ENCODE results near the gene ATP5F1E. TPM values are rescaled to one million over a fixed set of nuclear protein-coding genes. Genes with fewer than 3 reads are reported as not detected.

Gene ATP5F1E
- total and polyA plus RNA-seq, 2 experiments from 2014 or later: 12.9 to 211 TPM

GRCh38 chr20:59000326-59000725, 31.8 kb downstream of the ATP5F1E start:
- no peak for TF ChIP-seq CTCF (conservative IDR thresholded peaks at IDR 0.05; ENCODE audit: low read depth in 2 of 2)
- no peak for TF ChIP-seq EZH2phosphoT487 (IDR thresholded peaks at IDR 0.05; ENCODE audit: unreplicated experiment)
- TF ChIP-seq REST (IDR thresholded peaks at IDR 0.05; ENCODE audit: unreplicated experiment): no peak
- H3K27ac ChIP-seq (ENCODE audit: low read depth): no peak overlapping the region
- H3K9me3 Mint-ChIP-seq: no peaks in the 10 kb centered on the region
- H3K4me2 ChIP-seq: no peak overlapping the region
- H3K9me2 ChIP-seq (ENCODE audit: insufficient read depth): no peaks in the 10 kb centered on the region
- DNase-seq (ENCODE audit: low spot score): no peak
- H2AFZ ChIP-seq: no peak overlapping the region
- H3K4me1 Mint-ChIP-seq: peaks cover 12% of the 10 kb centered on the region
- peaks cover 24% of the 10 kb centered on the region for H3K36me3 Mint-ChIP-seq (ENCODE audit: low read depth)
- ATAC-seq: no peak
- 0 out of 2 replicates have a peak, but pooled peaks cover 4% of the 10 kb centered on the region for H4K20me1 ChIP-seq (replicated peaks; ENCODE audit: insufficient read depth)
- H3K27me3 Mint-ChIP-seq (ENCODE audit: insufficient read depth, low read depth, poor library complexity): peaks cover 16% of the 10 kb centered on the region
- H3K4me3 Mint-ChIP-seq: no peak overlapping the region
- H3F3A ChIP-seq (replicated peaks; ENCODE audit: low read depth): peaks cover 4% of the 10 kb centered on the region; the same call in 1 of the 2 replicates
- H3K27ac Mint-ChIP-seq: no peak overlapping the region
- H3K27me3 ChIP-seq (ENCODE audit: insufficient read depth): no peaks in the 10 kb centered on the region
- H3K4me1 ChIP-seq (ENCODE audit: insufficient read depth): no peaks in the 10 kb centered on the region
- H3K36me3 ChIP-seq (ENCODE audit: insufficient read depth): 0 out of 2 replicates have a peak, but pooled peaks cover 5% of the 10 kb centered on the region
- no peak overlapping the region for H3K4me3 ChIP-seq
- H3K79me2 ChIP-seq (replicated peaks; ENCODE audit: insufficient read depth): no peaks in the 10 kb centered on the region

GRCh38 chr20:58998656-58999055, 33.5 kb downstream of the ATP5F1E start:
- peaks cover 11% of the 10 kb centered on the region for H3K27me3 Mint-ChIP-seq (ENCODE audit: insufficient read depth, low read depth, poor library complexity)
- H3K4me3 ChIP-seq: no peak overlapping the region
- no peaks in the 10 kb centered on the region; the same call in 1 of the 2 replicates for H4K20me1 ChIP-seq (replicated peaks; ENCODE audit: insufficient read depth)
- H3K4me2 ChIP-seq: no peak overlapping the region
- no peaks in the 10 kb centered on the region for H3K4me1 Mint-ChIP-seq
- peaks cover 16% of the 10 kb centered on the region; the same call in 1 of the 2 replicates for H3K36me3 ChIP-seq (ENCODE audit: insufficient read depth)
- no peaks in the 10 kb centered on the region for H3K9me3 Mint-ChIP-seq
- DNase-seq (ENCODE audit: low spot score): no peak
- no peaks in the 10 kb centered on the region for H3K79me2 ChIP-seq (replicated peaks; ENCODE audit: insufficient read depth)
- ATAC-seq: no peak
- no peaks in the 10 kb centered on the region for H3K4me1 ChIP-seq (ENCODE audit: insufficient read depth)
- no peak overlapping the region for H3K27ac ChIP-seq (ENCODE audit: low read depth)
- H2AFZ ChIP-seq: no peak overlapping the region
- peaks cover 4% of the 10 kb centered on the region; the same call in 1 of the 2 replicates for H3F3A ChIP-seq (replicated peaks; ENCODE audit: low read depth)
- H3K27ac Mint-ChIP-seq: no peak overlapping the region
- no peaks in the 10 kb centered on the region for H3K27me3 ChIP-seq (ENCODE audit: insufficient read depth)
- no peaks in the 10 kb centered on the region for H3K9me2 ChIP-seq (ENCODE audit: insufficient read depth)
- H3K4me3 Mint-ChIP-seq: no peak overlapping the region
- H3K36me3 Mint-ChIP-seq (ENCODE audit: low read depth): peaks cover 40% of the 10 kb centered on the region
- TF ChIP-seq POLR2AphosphoS5 (IDR thresholded peaks at IDR 0.05; ENCODE audit: low read depth) (no peak), CREB1 (CRISPR knock-in tag; IDR thresholded peaks at IDR 0.05; ENCODE audit: low read depth) (no peak), ZNF462 (CRISPR knock-in tag; IDR thresholded peaks at IDR 0.05) (no peak), ZNF114 (CRISPR knock-in tag; IDR thresholded peaks at IDR 0.05) (no peak), JUNB (IDR thresholded peaks at IDR 0.05; ENCODE audit: unreplicated experiment) (no peak)
